ENCODE measurements around the gene CST8. TPM values are rescaled to one million over a fixed set of nuclear protein-coding genes. Genes with fewer than 3 reads are reported as not detected.
"Not testable (repeated sequence)": the region's sequence is repeated elsewhere in the genome, so short reads cannot be mapped to it uniquely, and the experiment has no call there.

CST8 gene
- polyA plus RNA-seq, 2 of the 4 experiments (the other 2 are of a cell fraction), result not detected

- H3K4me1 ChIP-seq; DNase-seq (ENCODE audit: low read depth in 1 of 2, low spot score in 1 of 2); H3K27ac ChIP-seq; H3K4me2 ChIP-seq; ATAC-seq; FAIRE-seq; H3K9me3 ChIP-seq; POLR2A ChIA-PET; H3K4me3 ChIP-seq: not testable (repeated sequence)
- CTCF ChIA-PET, result interaction anchor here (0.9 to 3.1 kb wide), 3 partner anchors 12 to 135 kb away, joined by 3 to 9 read pairs (median 3); no protein-coding TSS in a partner anchor
- 51% methylated on average over 4 of the region's 5 CpGs for WGBS (ENCODE audit: missing lambda C conversion rate)
Observed at GRCh38 chr20:23472306-23472705, 18.6 kb upstream of the CST8 start.

- H3K9me3 ChIP-seq; FAIRE-seq; H3K4me1 ChIP-seq; H3K27ac ChIP-seq; POLR2A ChIA-PET; H3K4me3 ChIP-seq; H3K4me2 ChIP-seq; ATAC-seq; DNase-seq (ENCODE audit: low read depth in 1 of 2, low spot score in 1 of 2): not testable (repeated sequence)
- CTCF ChIA-PET, result interaction anchor here (3.1 kb wide), 1 partner anchor 32 kb away, joined by 9 read pairs; no protein-coding TSS in a partner anchor
- WGBS (ENCODE audit: missing lambda C conversion rate), result 6% methylated on average over 2 of the region's 2 CpGs
Observed at GRCh38 chr20:23473293-23473692, 17.6 kb upstream of the CST8 start.

DNA sequence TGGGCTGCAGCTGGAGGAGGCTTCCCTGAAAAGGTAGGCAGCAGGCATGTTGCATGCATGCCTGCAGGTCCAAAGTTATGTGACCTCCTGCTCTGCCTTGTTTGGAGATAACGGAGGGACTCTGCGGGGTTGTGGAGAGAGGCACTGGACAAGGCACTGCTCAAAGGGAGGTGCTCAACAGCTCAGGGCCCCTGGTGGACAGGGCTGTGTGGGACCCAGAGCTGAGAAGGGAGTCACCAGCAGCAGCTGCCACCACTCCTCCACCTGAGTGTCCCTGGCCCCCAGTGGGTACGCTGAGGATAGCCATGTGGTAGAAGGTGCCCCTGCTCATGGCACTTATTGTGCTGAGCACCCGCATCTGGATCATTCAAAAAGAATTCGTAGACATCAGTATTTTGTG, 15.5 kb upstream of the CST8 start:
- no peak for TF ChIP-seq TFCP2L1 (CRISPR knock-in tag; IDR thresholded peaks at IDR 0.05)
- no peak for TF ChIP-seq TP53 (CRISPR knock-in tag; IDR thresholded peaks at IDR 0.05)
- TF ChIP-seq, protein P1, sequence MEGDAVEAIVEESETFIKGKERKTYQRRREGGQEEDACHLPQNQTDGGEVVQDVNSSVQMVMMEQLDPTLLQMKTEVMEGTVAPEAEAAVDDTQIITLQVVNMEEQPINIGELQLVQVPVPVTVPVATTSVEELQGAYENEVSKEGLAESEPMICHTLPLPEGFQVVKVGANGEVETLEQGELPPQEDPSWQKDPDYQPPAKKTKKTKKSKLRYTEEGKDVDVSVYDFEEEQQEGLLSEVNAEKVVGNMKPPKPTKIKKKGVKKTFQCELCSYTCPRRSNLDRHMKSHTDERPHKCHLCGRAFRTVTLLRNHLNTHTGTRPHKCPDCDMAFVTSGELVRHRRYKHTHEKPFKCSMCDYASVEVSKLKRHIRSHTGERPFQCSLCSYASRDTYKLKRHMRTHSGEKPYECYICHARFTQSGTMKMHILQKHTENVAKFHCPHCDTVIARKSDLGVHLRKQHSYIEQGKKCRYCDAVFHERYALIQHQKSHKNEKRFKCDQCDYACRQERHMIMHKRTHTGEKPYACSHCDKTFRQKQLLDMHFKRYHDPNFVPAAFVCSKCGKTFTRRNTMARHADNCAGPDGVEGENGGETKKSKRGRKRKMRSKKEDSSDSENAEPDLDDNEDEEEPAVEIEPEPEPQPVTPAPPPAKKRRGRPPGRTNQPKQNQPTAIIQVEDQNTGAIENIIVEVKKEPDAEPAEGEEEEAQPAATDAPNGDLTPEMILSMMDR (IDR thresholded peaks at IDR 0.05), result no peak
- no peak for TF ChIP-seq BCL3 (IDR thresholded peaks at IDR 0.05)
- no peak for TF ChIP-seq FOSB (CRISPR knock-in tag; IDR thresholded peaks at IDR 0.05)
- TF ChIP-seq KDM5A (IDR thresholded peaks at IDR 0.05), result no peak
- TF ChIP-seq EHF (CRISPR knock-in tag; IDR thresholded peaks at IDR 0.05), result no peak
- TF ChIP-seq PHF8 (IDR thresholded peaks at IDR 0.05; ENCODE audit: borderline replicate concordance, low read depth), result no peak
- TF ChIP-seq, protein P2, sequence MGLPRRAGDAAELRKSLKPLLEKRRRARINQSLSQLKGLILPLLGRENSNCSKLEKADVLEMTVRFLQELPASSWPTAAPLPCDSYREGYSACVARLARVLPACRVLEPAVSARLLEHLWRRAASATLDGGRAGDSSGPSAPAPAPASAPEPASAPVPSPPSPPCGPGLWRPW (IDR thresholded peaks at IDR 0.05), result no peak
- no peak for TF ChIP-seq MYC (IDR thresholded peaks at IDR 0.05; ENCODE audit: borderline replicate concordance, low read length)
- no peak for TF ChIP-seq CEBPB (IDR thresholded peaks at IDR 0.05)
- no peak for TF ChIP-seq ZNF302 (CRISPR knock-in tag; IDR thresholded peaks at IDR 0.05)
- TF ChIP-seq EP300 (IDR thresholded peaks at IDR 0.05), result no peak
- TF ChIP-seq MAFK (IDR thresholded peaks at IDR 0.05; ENCODE audit: partially characterized antibody), result no peak
- TF ChIP-seq JUNB (IDR thresholded peaks at IDR 0.05), result no peak
- Histone ChIP-seq H3K27ac (no peak overlapping the region), H3K9me3 (no peaks in the 10 kb centered on the region), H3K4me1 (no peaks in the 10 kb centered on the region), H3K4me3 (no peak overlapping the region), H3K4me2 (no peak overlapping the region)
- POLR2A ChIA-PET, result no interaction called here
- ATAC-seq (peak; percentile 30 to 38; a peak in 3 of 6 replicates), FAIRE-seq (no peak), DNase-seq (ENCODE audit: low read depth in 1 of 2, low spot score in 1 of 2) (no peak)
- 61% methylated on average over 5 of the region's 5 CpGs for WGBS (ENCODE audit: missing lambda C conversion rate)
- CTCF ChIA-PET, result no interaction called here

- H3K9me3 ChIP-seq, result no peaks in the 10 kb centered on the region
- H3K4me3 ChIP-seq, result no peak overlapping the region
- WGBS (ENCODE audit: missing lambda C conversion rate), result 42% methylated on average over 6 of the region's 6 CpGs
- ATAC-seq, result no peak
- FAIRE-seq, result no peak
- no peak for DNase-seq (ENCODE audit: low read depth in 1 of 2, low spot score in 1 of 2)
- no peaks in the 10 kb centered on the region for H3K4me1 ChIP-seq
- POLR2A ChIA-PET, result no interaction called here
- CTCF ChIA-PET, result no interaction called here
- TF ChIP-seq ZFP36 (IDR thresholded peaks at IDR 0.05; ENCODE audit: borderline replicate concordance, partially characterized antibody) (no peak), TFCP2L1 (CRISPR knock-in tag; IDR thresholded peaks at IDR 0.05) (no peak), HOXA7 (CRISPR knock-in tag; IDR thresholded peaks at IDR 0.05) (no peak), CHD2 (IDR thresholded peaks at IDR 0.05; ENCODE audit: low read length, partially characterized antibody) (no peak), MAFK (IDR thresholded peaks at IDR 0.05; ENCODE audit: partially characterized antibody) (no peak)
- H3K27ac ChIP-seq, result no peak overlapping the region
- H3K4me2 ChIP-seq, result no peak overlapping the region
Observed at GRCh38 chr20:23476015-23476754, 14.7 kb upstream of the CST8 start.

Measured in A549 (cell line).